A673 (cell line): ENCODE results near the gene TUT1. TPM values are rescaled to one million over a fixed set of nuclear protein-coding genes. Genes with fewer than 3 reads are reported as not detected.

ENCODE experiments used
- BruUV-seq: library from RNA; stranded (reverse); fragments of 400-500 nt; replicated peaks from 2 replicates; lab custom pipeline; 2021; lab: Mats Ljungman, UMichigan
- CTCF ChIA-PET: fragments of 300-600 bp; sonication (Branson Sonifier 250); formaldehyde crosslinking; loops from one replicate; lab custom pipeline; 2022; ENCODE audit warnings: antibody characterized with exemption; lab: Charles Lee
- POLR2A ChIA-PET: fragments of 300-600 bp; sonication (Branson Sonifier 250); formaldehyde crosslinking; loops from one replicate; lab custom pipeline; 2022; ENCODE audit warnings: antibody characterized with exemption; ENCODE audit not compliant: low non-redundant PET; lab: Charles Lee
- DNase-seq: peaks from one replicate; pipeline ENCODE4 v3.0.0-alpha.2; 2015; ENCODE audit warnings: low spot score
- H3K27ac ChIP-seq: fragments of 200-600 bp; sonication (generic); 2 replicates; pipeline ENCODE4 v1.5.1; 2016; ENCODE audit warnings: mixed run types, low read depth, mild to moderate bottlenecking, mixed read lengths, antibody characterized with exemption, low read length; ENCODE audit not compliant: poor library complexity, severe bottlenecking
- H3K27me3 ChIP-seq: fragments of 200-600 bp; sonication (generic); replicated peaks from 2 replicates; pipeline ENCODE4 v1.6.1; 2017; ENCODE audit warnings: mixed run types, low read depth, mild to moderate bottlenecking, mixed read lengths, antibody characterized with exemption, low read length; ENCODE audit not compliant: insufficient read depth, poor library complexity
- H3K36me3 ChIP-seq: fragments of 200-600 bp; sonication (generic); 2 replicates; pipeline ENCODE4 v1.6.1; 2016; ENCODE audit warnings: mixed run types, mild to moderate bottlenecking, mixed read lengths, antibody characterized with exemption, low read length; ENCODE audit not compliant: insufficient read depth, poor library complexity, severe bottlenecking
- H3K4me1 ChIP-seq: fragments of 200-600 bp; sonication (generic); 2 replicates; pipeline ENCODE4 v1.6.1; 2017; ENCODE audit warnings: mixed run types, mild to moderate bottlenecking, mixed read lengths, antibody characterized with exemption, low read length; ENCODE audit not compliant: insufficient read depth, poor library complexity, severe bottlenecking
- H3K4me3 ChIP-seq: fragments of 200-600 bp; sonication (generic); 2 replicates; pipeline ENCODE4 v1.5.1; 2016; ENCODE audit warnings: low read depth, mixed run types, mild to moderate bottlenecking, mixed read lengths, low read length; ENCODE audit not compliant: poor library complexity, severe bottlenecking
- H3K9me3 ChIP-seq: fragments of 200-600 bp; sonication (generic); 2 replicates; pipeline ENCODE4 v1.6.1; 2016; ENCODE audit warnings: mixed run types, low read depth, mild to moderate bottlenecking, mixed read lengths, antibody characterized with exemption, low read length; ENCODE audit not compliant: poor library complexity, severe bottlenecking
- EZH2 ChIP-seq: fragments of 200-600 bp; sonication (generic); IDR thresholded peaks from 2 replicates; pipeline ENCODE4 v1.6.1; 2017; ENCODE audit warnings: borderline replicate concordance, low read depth, mild to moderate bottlenecking, mixed read lengths, antibody characterized with exemption, low read length; ENCODE audit not compliant: poor library complexity, severe bottlenecking
- intact Hi-C: fragments of 100-400 bp; cut with micrococcal nuclease; formaldehyde crosslinking; loops from one replicate; pipeline ENCODE4 v1.10.0; 2022; ENCODE audit not compliant: unreplicated experiment
- total RNA-seq: library from RNA; stranded (reverse); gene quantifications from 2 replicates; pipeline ENCODE4 v1.2.3, GENCODE V29; 2021
- TF ChIP-seq, protein P1 (sequence below): fragments of 300-800, 200-600 bp; sonication (generic); conservative IDR thresholded peaks from 2 replicates; pipeline ENCODE4 v1.5.1; 2017; ENCODE audit warnings: low read depth, mild to moderate bottlenecking, antibody characterized with exemption, low read length, moderate library complexity, mixed read lengths

The TUT1 gene
- total RNA-seq, 1 experiment from 2014 or later, result 27.6 TPM

DNA sequence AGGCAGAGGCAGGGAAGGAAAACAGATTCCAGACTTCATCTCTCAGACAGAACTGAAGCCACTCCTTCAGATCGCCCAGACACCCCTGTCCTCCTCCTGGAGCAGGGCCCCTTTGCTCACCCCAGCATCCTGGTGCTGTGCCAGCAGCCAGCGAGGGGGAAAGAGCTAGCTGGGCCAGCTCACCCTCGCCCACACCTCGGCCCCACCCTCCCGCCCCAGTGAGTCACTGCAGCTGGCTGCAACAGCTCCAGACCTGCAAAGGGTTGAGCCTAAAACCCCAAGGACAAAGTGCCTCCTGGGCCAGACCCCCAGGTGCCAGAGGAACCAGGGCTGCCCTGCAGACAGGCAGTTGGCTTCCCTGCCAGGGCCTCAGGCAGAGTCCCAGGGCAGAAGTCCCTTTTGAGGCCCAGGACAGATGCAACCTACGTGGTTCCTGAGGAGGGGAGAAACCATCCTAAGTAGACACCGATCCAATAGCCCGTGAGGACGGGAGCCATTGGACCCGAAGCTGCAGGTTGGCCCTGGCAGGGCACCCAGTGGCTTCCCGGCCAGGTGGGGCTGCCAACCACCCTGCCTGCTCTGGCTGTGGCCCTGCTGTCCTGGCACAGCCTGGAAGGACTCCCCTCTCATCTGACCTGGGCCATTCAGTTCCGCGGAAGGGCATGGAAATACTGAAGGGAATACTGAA is 51.9 kb downstream of the TUT1 start:
- ChIA-PET POLR2A (no interaction called here), CTCF (interaction anchor here (2.9 kb wide), 1 partner anchor 115 kb away, joined by 10 read pairs; no protein-coding TSS in a partner anchor)
- intact Hi-C loops, result no loop called here
- H3K27ac ChIP-seq, result peak overlapping the region; percentile 22
- peaks cover 8% of the 10 kb centered on the region for H3K36me3 ChIP-seq
- no peaks in the 10 kb centered on the region for H3K9me3 ChIP-seq
- TF ChIP-seq, protein P1, sequence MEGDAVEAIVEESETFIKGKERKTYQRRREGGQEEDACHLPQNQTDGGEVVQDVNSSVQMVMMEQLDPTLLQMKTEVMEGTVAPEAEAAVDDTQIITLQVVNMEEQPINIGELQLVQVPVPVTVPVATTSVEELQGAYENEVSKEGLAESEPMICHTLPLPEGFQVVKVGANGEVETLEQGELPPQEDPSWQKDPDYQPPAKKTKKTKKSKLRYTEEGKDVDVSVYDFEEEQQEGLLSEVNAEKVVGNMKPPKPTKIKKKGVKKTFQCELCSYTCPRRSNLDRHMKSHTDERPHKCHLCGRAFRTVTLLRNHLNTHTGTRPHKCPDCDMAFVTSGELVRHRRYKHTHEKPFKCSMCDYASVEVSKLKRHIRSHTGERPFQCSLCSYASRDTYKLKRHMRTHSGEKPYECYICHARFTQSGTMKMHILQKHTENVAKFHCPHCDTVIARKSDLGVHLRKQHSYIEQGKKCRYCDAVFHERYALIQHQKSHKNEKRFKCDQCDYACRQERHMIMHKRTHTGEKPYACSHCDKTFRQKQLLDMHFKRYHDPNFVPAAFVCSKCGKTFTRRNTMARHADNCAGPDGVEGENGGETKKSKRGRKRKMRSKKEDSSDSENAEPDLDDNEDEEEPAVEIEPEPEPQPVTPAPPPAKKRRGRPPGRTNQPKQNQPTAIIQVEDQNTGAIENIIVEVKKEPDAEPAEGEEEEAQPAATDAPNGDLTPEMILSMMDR, result no peak
- no peak for TF ChIP-seq EZH2
- H3K4me3 ChIP-seq, result no peak overlapping the region
- BruUV-seq, result no TSS peak
- DNase-seq, result peak; percentile 82
- H3K4me1 ChIP-seq, result peaks cover 56% of the 10 kb centered on the region
- H3K27me3 ChIP-seq, result no peaks in the 10 kb centered on the region

DNA sequence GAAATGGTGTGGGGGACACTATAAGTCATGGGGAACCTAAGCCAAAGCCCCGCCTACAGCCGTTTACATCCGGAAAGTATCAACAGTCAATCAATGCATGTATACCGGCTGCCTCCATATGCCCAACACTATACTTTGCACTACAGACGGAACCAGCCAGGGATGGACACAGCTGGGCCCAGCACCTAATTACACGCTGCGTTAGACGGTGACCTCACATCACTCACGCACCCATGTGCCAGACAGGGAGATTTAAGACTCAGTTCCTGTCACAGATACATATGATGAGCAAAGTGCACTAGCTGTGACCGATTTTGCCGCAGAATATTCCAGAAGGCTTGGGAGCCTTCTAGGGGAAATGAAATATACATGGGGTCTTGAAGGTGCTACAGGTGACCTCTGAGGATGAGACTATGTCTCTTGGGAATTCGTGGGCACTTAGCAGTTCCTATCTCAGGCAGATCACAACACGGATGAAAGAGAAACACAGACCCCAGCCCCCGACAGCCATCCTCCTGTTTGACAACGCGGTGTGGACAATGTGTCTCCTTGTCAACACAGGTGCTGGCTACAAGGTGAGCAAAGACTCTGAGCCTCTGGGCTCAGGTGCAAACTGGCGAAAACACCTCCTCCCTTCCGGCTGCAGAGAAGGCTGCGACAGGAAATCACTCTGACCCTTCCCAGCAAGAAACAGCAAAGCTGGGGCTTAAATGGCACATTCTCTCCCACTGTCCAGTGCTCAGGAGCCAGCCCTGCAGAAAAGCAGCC is 52.7 kb downstream of the TUT1 start:
- TF ChIP-seq, protein P1, result no peak
- no peak for TF ChIP-seq EZH2
- no peak for DNase-seq
- H3K27me3 ChIP-seq, result no peaks in the 10 kb centered on the region
- H3K36me3 ChIP-seq, result peaks cover 15% of the 10 kb centered on the region
- no peak overlapping the region for H3K4me3 ChIP-seq
- intact Hi-C loops, result no loop called here
- no peak overlapping the region for H3K27ac ChIP-seq
- H3K4me1 ChIP-seq, result peaks cover 48% of the 10 kb centered on the region
- ChIA-PET POLR2A (no interaction called here), CTCF (interaction anchor here (2.9 kb wide), 1 partner anchor 114 kb away, joined by 10 read pairs; no protein-coding TSS in a partner anchor)
- no TSS peak for BruUV-seq
- H3K9me3 ChIP-seq, result no peaks in the 10 kb centered on the region

DNA sequence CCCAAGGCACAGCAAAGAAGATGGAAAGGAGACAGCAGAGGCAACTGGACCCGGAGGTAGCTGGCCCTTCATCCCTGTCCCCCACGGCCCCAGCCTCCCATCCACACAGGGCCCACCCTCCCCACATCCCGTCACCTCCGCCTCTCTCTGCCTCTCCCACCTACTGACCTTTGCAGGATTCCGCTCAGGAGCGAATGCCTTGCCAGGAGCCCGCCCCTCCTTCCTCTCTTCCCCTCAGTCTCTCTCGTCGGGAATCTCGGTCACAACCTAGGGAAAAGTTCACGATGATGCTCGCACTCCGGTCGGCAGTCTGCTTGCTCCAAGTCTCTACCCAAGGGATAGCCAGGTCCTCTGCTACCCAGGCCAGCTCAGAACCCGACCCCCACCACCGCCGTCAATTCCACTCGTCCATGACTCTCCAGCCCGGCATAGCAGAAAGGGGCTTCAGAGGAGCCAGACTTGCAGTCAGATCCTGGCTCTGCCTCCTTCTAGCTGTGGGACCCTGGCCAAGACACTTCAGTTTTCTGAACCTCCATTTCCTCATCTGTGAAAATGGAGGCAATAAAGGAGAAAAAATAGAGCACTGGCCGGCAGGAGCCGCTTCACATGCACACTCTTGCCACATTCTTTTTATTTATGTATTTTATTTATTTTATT is 54.9 kb downstream of the TUT1 start:
- no peaks in the 10 kb centered on the region for H3K27me3 ChIP-seq
- H3K36me3 ChIP-seq, result peaks cover 37% of the 10 kb centered on the region
- no peak overlapping the region for H3K27ac ChIP-seq
- no TSS peak for BruUV-seq
- intact Hi-C loops, result no loop called here
- ChIA-PET CTCF (interaction anchor here (1.0 kb wide), 1 partner anchor 111 kb away, joined by 3 read pairs; no protein-coding TSS in a partner anchor), POLR2A (no interaction called here)
- no peak for TF ChIP-seq EZH2
- H3K4me1 ChIP-seq, result peaks cover 27% of the 10 kb centered on the region
- no peaks in the 10 kb centered on the region for H3K9me3 ChIP-seq
- DNase-seq, result no peak
- H3K4me3 ChIP-seq, result no peak overlapping the region
